Measurements from ENCODE around the gene FAM168A. TPM values are rescaled to one million over a fixed set of nuclear protein-coding genes. Genes with fewer than 3 reads are reported as not detected.

The FAM168A gene
- polyA plus RNA-seq, 1 donor (not counting 4 experiments of a cell fraction or from before 2014, with no cell fraction given): 11.8 TPM

DNA sequence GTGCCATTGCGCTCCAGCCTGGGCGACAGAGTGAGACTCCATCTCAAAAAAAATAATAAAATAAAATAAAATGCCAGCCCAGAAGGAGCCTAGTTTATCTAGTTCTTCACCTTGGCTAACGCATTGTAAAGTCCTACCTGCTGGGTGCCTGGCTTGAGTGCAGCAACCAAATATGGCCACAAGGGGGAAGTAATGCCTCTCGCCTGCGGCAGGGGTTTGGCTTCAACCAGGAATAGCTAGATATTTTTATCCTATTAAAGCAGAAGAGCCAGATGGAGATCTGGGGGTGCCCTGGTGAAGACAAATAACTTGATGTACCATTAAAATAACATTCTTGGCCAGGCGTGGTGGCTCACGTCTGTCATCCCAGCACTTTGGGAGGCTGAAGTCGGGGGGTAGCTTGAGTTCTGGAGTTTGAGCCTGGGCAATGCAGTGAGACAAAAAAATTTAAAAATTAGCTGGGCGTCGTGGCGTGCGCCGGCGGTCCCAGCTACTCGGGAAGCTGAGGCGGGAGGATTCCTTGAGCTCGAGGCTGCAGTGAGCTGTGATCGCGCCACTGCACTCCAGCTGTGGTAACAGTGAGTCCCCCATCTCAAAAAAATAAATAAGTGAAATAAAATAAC, 27.9 kb upstream of the FAM168A start:
- Histone ChIP-seq H3K27ac (ENCODE audit: control insufficient read depth, insufficient read depth, low read length) (no peak overlapping the region), H3K4me3 (ENCODE audit: control insufficient read depth in 2 of 3, extremely low read depth in 1 of 3, insufficient read depth in 2 of 3, low read depth in 1 of 3, low read length in 3 of 3) (no peak overlapping the region), H2AFZ (ENCODE audit: control insufficient read depth, low read length) (peak overlapping the region; percentile 40), H3K79me2 (ENCODE audit: control insufficient read depth, insufficient read depth, low read length) (no peaks in the 10 kb centered on the region), H4K20me1 (ENCODE audit: control insufficient read depth, extremely low read depth, insufficient read depth, low read length) (no peaks in the 10 kb centered on the region), H3K27me3 (ENCODE audit: control insufficient read depth, extremely low read depth, insufficient read depth, low read length) (peaks cover 13% of the 10 kb centered on the region), H3K9me3 (ENCODE audit: control insufficient read depth, low read depth, low read length) (no peaks in the 10 kb centered on the region), H3K9ac (ENCODE audit: control insufficient read depth, extremely low read depth, insufficient read depth, low read length) (no peak overlapping the region), H3K4me2 (ENCODE audit: control insufficient read depth, extremely low read depth, insufficient read depth, low read depth, low read length) (peak overlapping the region; percentile 45), H3K9me1 (ENCODE audit: control insufficient read depth, extremely low read depth, insufficient read depth, low read length) (no peaks in the 10 kb centered on the region), H3K4me1 (ENCODE audit: control insufficient read depth, extremely low read depth, insufficient read depth, low read length) (no peaks in the 10 kb centered on the region), H3K36me3 (ENCODE audit: control insufficient read depth in 2 of 2, extremely low read depth in 1 of 2, insufficient read depth in 2 of 2, low read length in 2 of 2) (no peaks in the 10 kb centered on the region)
- no peak for TF ChIP-seq EZH2 (IDR thresholded peaks at IDR 0.05; ENCODE audit: low read length)
- TF ChIP-seq, protein P1, sequence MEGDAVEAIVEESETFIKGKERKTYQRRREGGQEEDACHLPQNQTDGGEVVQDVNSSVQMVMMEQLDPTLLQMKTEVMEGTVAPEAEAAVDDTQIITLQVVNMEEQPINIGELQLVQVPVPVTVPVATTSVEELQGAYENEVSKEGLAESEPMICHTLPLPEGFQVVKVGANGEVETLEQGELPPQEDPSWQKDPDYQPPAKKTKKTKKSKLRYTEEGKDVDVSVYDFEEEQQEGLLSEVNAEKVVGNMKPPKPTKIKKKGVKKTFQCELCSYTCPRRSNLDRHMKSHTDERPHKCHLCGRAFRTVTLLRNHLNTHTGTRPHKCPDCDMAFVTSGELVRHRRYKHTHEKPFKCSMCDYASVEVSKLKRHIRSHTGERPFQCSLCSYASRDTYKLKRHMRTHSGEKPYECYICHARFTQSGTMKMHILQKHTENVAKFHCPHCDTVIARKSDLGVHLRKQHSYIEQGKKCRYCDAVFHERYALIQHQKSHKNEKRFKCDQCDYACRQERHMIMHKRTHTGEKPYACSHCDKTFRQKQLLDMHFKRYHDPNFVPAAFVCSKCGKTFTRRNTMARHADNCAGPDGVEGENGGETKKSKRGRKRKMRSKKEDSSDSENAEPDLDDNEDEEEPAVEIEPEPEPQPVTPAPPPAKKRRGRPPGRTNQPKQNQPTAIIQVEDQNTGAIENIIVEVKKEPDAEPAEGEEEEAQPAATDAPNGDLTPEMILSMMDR (optimal IDR thresholded peaks at IDR 0.05 in 1 of 3, IDR thresholded peaks at IDR 0.05 in 1 of 3, conservative IDR thresholded peaks at IDR 0.05 in 1 of 3; ENCODE audit: extremely low read depth in 1 of 3, insufficient read depth in 2 of 3, low read length in 3 of 3): peak; percentile 74 to 93 (median 86)
- DNase-seq (ENCODE audit: low read depth, low spot score) (no peak), FAIRE-seq (peak; percentile 65)
- dilution Hi-C loops (cut with MboI; ENCODE audit: extremely low pct_ligation_motif_present, low sequenced_read_pairs): no loop called here

DNA sequence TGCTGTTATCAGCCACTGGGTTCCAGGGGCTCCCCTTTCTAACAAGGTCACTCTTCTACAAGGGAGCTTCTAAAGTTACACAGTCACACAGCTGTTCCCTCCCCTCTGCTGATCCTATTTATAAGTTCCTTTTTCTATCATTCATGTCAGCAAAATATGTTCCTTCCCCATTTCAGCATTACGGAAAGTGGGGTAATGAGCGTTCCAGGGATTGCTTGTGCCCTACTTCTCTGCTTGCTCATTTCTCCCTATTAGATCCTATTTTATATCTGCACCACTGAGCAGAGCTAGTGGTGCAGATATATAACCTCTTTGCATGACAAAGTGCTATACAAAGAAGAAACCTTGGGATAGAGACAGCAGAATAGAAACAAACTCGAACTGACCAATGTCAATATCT, 25.8 kb upstream of the FAM168A start:
- peaks cover 13% of the 10 kb centered on the region for H3K27me3 ChIP-seq (ENCODE audit: control insufficient read depth, extremely low read depth, insufficient read depth, low read length)
- no peaks in the 10 kb centered on the region for H3K9me3 ChIP-seq (ENCODE audit: control insufficient read depth, low read depth, low read length)
- no peak overlapping the region for H3K9ac ChIP-seq (ENCODE audit: control insufficient read depth, extremely low read depth, insufficient read depth, low read length)
- dilution Hi-C loops (cut with MboI; ENCODE audit: extremely low pct_ligation_motif_present, low sequenced_read_pairs): no loop called here
- TF ChIP-seq, protein P1 (optimal IDR thresholded peaks at IDR 0.05 in 1 of 3, IDR thresholded peaks at IDR 0.05 in 1 of 3, conservative IDR thresholded peaks at IDR 0.05 in 1 of 3; ENCODE audit: extremely low read depth in 1 of 3, insufficient read depth in 2 of 3, low read length in 3 of 3): no peak
- no peak for TF ChIP-seq EZH2 (IDR thresholded peaks at IDR 0.05; ENCODE audit: low read length)
- H4K20me1 ChIP-seq (ENCODE audit: control insufficient read depth, extremely low read depth, insufficient read depth, low read length): no peaks in the 10 kb centered on the region
- no peaks in the 10 kb centered on the region for H3K79me2 ChIP-seq (ENCODE audit: control insufficient read depth, insufficient read depth, low read length)
- H3K4me2 ChIP-seq (ENCODE audit: control insufficient read depth, extremely low read depth, insufficient read depth, low read depth, low read length): no peak overlapping the region
- FAIRE-seq (no peak), DNase-seq (ENCODE audit: low read depth, low spot score) (no peak)
- no peak overlapping the region for H3K27ac ChIP-seq (ENCODE audit: control insufficient read depth, insufficient read depth, low read length)
- H3K4me1 ChIP-seq (ENCODE audit: control insufficient read depth, extremely low read depth, insufficient read depth, low read length): no peaks in the 10 kb centered on the region
- H3K9me1 ChIP-seq (ENCODE audit: control insufficient read depth, extremely low read depth, insufficient read depth, low read length): no peaks in the 10 kb centered on the region
- no peak overlapping the region for H2AFZ ChIP-seq (ENCODE audit: control insufficient read depth, low read length)
- H3K4me3 ChIP-seq (ENCODE audit: control insufficient read depth in 2 of 3, extremely low read depth in 1 of 3, insufficient read depth in 2 of 3, low read depth in 1 of 3, low read length in 3 of 3): no peak overlapping the region
- H3K36me3 ChIP-seq (ENCODE audit: control insufficient read depth in 2 of 2, extremely low read depth in 1 of 2, insufficient read depth in 2 of 2, low read length in 2 of 2): no peaks in the 10 kb centered on the region

Data from keratinocyte (primary cell).